HG03039 (cell line): ENCODE measurements around the gene KLHL6.

Experiments used
- ATAC-seq: cut with Tn5 transposase; IDR thresholded peaks from one replicate; pipeline ENCODE4 v1.9.1; 2021; ENCODE audit warnings: mild to moderate bottlenecking, moderate library complexity; ENCODE audit not compliant: unreplicated experiment

Gene KLHL6

GRCh38 chr3:183508821-183509220 is 46.7 kb downstream of the KLHL6 start:
- no peak for ATAC-seq

- ATAC-seq, result no peak
Observed at GRCh38 chr3:183507551-183507950, 48.0 kb downstream of the KLHL6 start.

- no peak for ATAC-seq
Observed at GRCh38 chr3:183506674-183507320, 48.7 kb downstream of the KLHL6 start.

GRCh38 chr3:183504597-183504996 is 50.9 kb downstream of the KLHL6 start:
- no peak for ATAC-seq

- no peak for ATAC-seq
Observed at GRCh38 chr3:183503746-183504145, 51.8 kb downstream of the KLHL6 start.

GRCh38 chr3:183502237-183503181 is 53.0 kb downstream of the KLHL6 start:
- no peak for ATAC-seq

- ATAC-seq, result no peak
Observed at GRCh38 chr3:183500981-183501704, 54.4 kb downstream of the KLHL6 start.

GRCh38 chr3:183500319-183500718 is 55.2 kb downstream of the KLHL6 start:
- ATAC-seq, result no peak

- ATAC-seq, result no peak
Observed at GRCh38 chr3:183498634-183499033, 56.9 kb downstream of the KLHL6 start.

- ATAC-seq, result no peak
Observed at GRCh38 chr3:183497313-183497712, 58.2 kb downstream of the KLHL6 start.

- ATAC-seq, result no peak
Observed at GRCh38 chr3:183496311-183496710, 59.2 kb downstream of the KLHL6 start.

- no peak for ATAC-seq
Observed at GRCh38 chr3:183494341-183494740, 61.2 kb downstream of the KLHL6 start.

GRCh38 chr3:183493296-183494045 is 62.0 kb downstream of the KLHL6 start:
- ATAC-seq, result no peak

GRCh38 chr3:183492849-183493179 is 62.7 kb downstream of the KLHL6 start:
- no peak for ATAC-seq

- ATAC-seq, result no peak
Observed at GRCh38 chr3:183491923-183492848, 63.3 kb downstream of the KLHL6 start.

GRCh38 chr3:183491109-183491922 is 64.2 kb downstream of the KLHL6 start:
- no peak for ATAC-seq

GRCh38 chr3:183490653-183491052 is 64.9 kb downstream of the KLHL6 start:
- ATAC-seq, result no peak

- no peak for ATAC-seq
Observed at GRCh38 chr3:183490211-183490601, 65.3 kb downstream of the KLHL6 start.
